IMR-90 (cell line): ENCODE data around the gene DCDC2. TPM values are rescaled to one million over a fixed set of nuclear protein-coding genes. Genes with fewer than 3 reads are reported as not detected.

ENCODE experiments used
- microRNA-seq, 2 experiments: library from miRNA; stranded (forward) in 1 of 2; unstranded in 1 of 2; fragments of 10-50 nt in 1 of 2; fragments of <30 nt in 1 of 2; gene quantifications in 1 of 2; microRNA quantifications in 1 of 2; one replicate each; pipeline versions ENCODE3 to v1.1.0; 2013 to 2020; ENCODE audit not compliant: insufficient read depth in 1 of 2, insufficient read length in 1 of 2, unreplicated experiment in 1 of 2
- polyA plus RNA-seq, 3 experiments: library from polyadenylated mRNA; depleted of rRNA; stranded (reverse); fragments of >200 nt; gene quantifications; 2 replicates each; pipeline ENCODE4 v1.2.3, GENCODE V29; 2012; ENCODE audit warnings: low replicate concordance in 1 of 3
- small RNA-seq, 5 experiments: library from RNA; depleted of rRNA; stranded (forward); fragments of <200 nt; gene quantifications; one replicate each; pipeline ENCODE3, GENCODE V24; 2012
- total RNA-seq: library from RNA; depleted of rRNA; stranded (reverse); fragments of >200 nt; gene quantifications from 2 replicates; pipeline ENCODE4 v1.2.3, GENCODE V29; 2012; rRNA removed

Gene DCDC2
- total and polyA plus RNA-seq, 2 of the 4 experiments (the other 2 are of a cell fraction), result not detected

Small RNA genes within 50 kb of the gene (microRNA-seq; reads per million reads assigned to microRNA genes)
- gene RF00218 (ENCODE audit: insufficient read depth, insufficient read length) (not detected), gene RNU6-391P (ENCODE audit: insufficient read depth, insufficient read length) (not detected)

Small RNA genes within 50 kb of the gene (small RNA-seq; reads per million reads assigned to genes)
- gene RF00218, result 0 reads per million in 5 experiments
- gene RNU6-391P, result 0 to 0.60 (median 0) reads per million in 5 experiments

Other genes starting within 250 kb of the DCDC2 start
- gene NRSN1, start 231.8 kb downstream of the DCDC2 start, total RNA-seq, result not detected in 2 replicates
- not detected in 2 replicates for gene NRSN1, start 231.8 kb downstream of the DCDC2 start, polyA plus RNA-seq (2012; rRNA removed)
- gene MRS2, start 44.9 kb upstream of the DCDC2 start, total RNA-seq, result 8.8 and 16.9 TPM in 2 replicates
- gene MRS2, start 44.9 kb upstream of the DCDC2 start, polyA plus RNA-seq (2012; rRNA removed), result 8.7 and 11.1 TPM in 2 replicates
- gene GPLD1, start 131.5 kb upstream of the DCDC2 start, total RNA-seq, result 0.18 and 0.28 TPM in 2 replicates
- gene GPLD1, start 131.5 kb upstream of the DCDC2 start, polyA plus RNA-seq (2012; rRNA removed), result 0.05 and 0.11 TPM in 2 replicates
- gene ALDH5A1, start 136.9 kb upstream of the DCDC2 start, total RNA-seq, result 0.28 and 0.36 TPM in 2 replicates
- 0.46 and 0.48 TPM in 2 replicates for gene ALDH5A1, start 136.9 kb upstream of the DCDC2 start, polyA plus RNA-seq (2012; rRNA removed)